Fibroblast of lung (primary cell): ENCODE results near the gene ANKRD28.

Experiments
- CTCF ChIP-seq, 2 donors: IDR thresholded peaks in 1 of 2; conservative IDR thresholded peaks in 1 of 2; 1 replicate in 1 of 2; 2 replicates in 1 of 2; pipeline ENCODE4 v1.5.1; 2011 to 2012; ENCODE audit warnings: low read length in 2 of 2, control low read depth in 1 of 2, inconsistent platforms in 1 of 2, low read depth in 1 of 2, mild to moderate bottlenecking in 1 of 2
- EZH2 ChIP-seq: IDR thresholded peaks from 2 replicates; pipeline ENCODE4 v1.5.1; 2012; ENCODE audit warnings: low read length, control low read depth, mild to moderate bottlenecking; ENCODE audit errors: missing control alignments

- TF ChIP-seq EZH2, result no peak
- no peak for TF ChIP-seq CTCF (conservative IDR thresholded peaks at IDR 0.05 in 1 of 2, IDR thresholded peaks at IDR 0.05 in 1 of 2; ENCODE audit: low read depth in 1 of 2, low read length in 2 of 2)
Measured at GRCh38 chr3:15711281-15711680, 86.5 kb downstream of the ANKRD28 start.
